Stimulated activated CD4-positive, alpha-beta T cell treated with anti-CD3 and anti-CD28 coated beads, Interleukin-1b, Interleukin-23, amount 100 ng/mL, for 48 hours (primary cell): ENCODE results near the gene PDIA5.

Source experiments
- DNase-seq: peaks from one replicate; pipeline ENCODE4 v3.0.0-alpha.2; 2020

PDIA5 gene

GRCh38 chr3:123044981-123045763 lies 21.7 kb upstream of the PDIA5 start:
- no peak for DNase-seq

- no peak for DNase-seq
Measured at GRCh38 chr3:123046262-123047061, 20.4 kb upstream of the PDIA5 start.

GRCh38 chr3:123047062-123047319 lies 19.8 kb upstream of the PDIA5 start:
- no peak for DNase-seq

GRCh38 chr3:123048480-123049237 lies 18.2 kb upstream of the PDIA5 start:
- DNase-seq, result no peak

- DNase-seq, result no peak
Measured at GRCh38 chr3:123050666-123051065, 16.2 kb upstream of the PDIA5 start.

GRCh38 chr3:123053107-123053506 lies 13.7 kb upstream of the PDIA5 start:
- DNase-seq, result no peak

GRCh38 chr3:123054109-123054778 lies 12.6 kb upstream of the PDIA5 start:
- no peak for DNase-seq

GRCh38 chr3:123054931-123055330 lies 11.9 kb upstream of the PDIA5 start:
- no peak for DNase-seq

- DNase-seq, result no peak
Measured at GRCh38 chr3:123055352-123055751, 11.5 kb upstream of the PDIA5 start.

- DNase-seq, result no peak
Measured at GRCh38 chr3:123058505-123058904, 8.3 kb upstream of the PDIA5 start.

- no peak for DNase-seq
Measured at GRCh38 chr3:123060054-123060453, 6.8 kb upstream of the PDIA5 start.

GRCh38 chr3:123061856-123062255 lies 5.0 kb upstream of the PDIA5 start:
- DNase-seq, result no peak

GRCh38 chr3:123063034-123063433 lies 3.8 kb upstream of the PDIA5 start:
- no peak for DNase-seq

GRCh38 chr3:123064506-123064905 lies 2.3 kb upstream of the PDIA5 start:
- DNase-seq, result no peak

- DNase-seq, result no peak
Measured at GRCh38 chr3:123064914-123065313, 1.9 kb upstream of the PDIA5 start.

- DNase-seq, result no peak
Measured at GRCh38 chr3:123066599-123066895, 278 bp upstream of the PDIA5 start.

- no peak for DNase-seq
Measured at GRCh38 chr3:123067689-123068600, 1.1 kb downstream of the PDIA5 start.

- no peak for DNase-seq
Measured at GRCh38 chr3:123068601-123069381, 2.0 kb downstream of the PDIA5 start.

GRCh38 chr3:123070510-123070909 lies 3.7 kb downstream of the PDIA5 start:
- DNase-seq, result no peak

- DNase-seq, result no peak
Measured at GRCh38 chr3:123071146-123071545, 4.3 kb downstream of the PDIA5 start.

GRCh38 chr3:123071581-123071980 lies 4.8 kb downstream of the PDIA5 start:
- DNase-seq, result no peak

GRCh38 chr3:123072152-123072551 lies 5.3 kb downstream of the PDIA5 start:
- no peak for DNase-seq
